Motor neuron (in vitro differentiated cells): ENCODE measurements around the gene RBM11. TPM values are rescaled to one million over a fixed set of nuclear protein-coding genes. Genes with fewer than 3 reads are reported as not detected.
"Not testable (repeated sequence)": the region's sequence is repeated elsewhere in the genome, so short reads cannot be mapped to it uniquely, and the experiment has no call there.

Experiments used
- ATAC-seq, 8 experiments: fragments of 200-7000 bp; cut with Tn5 transposase; replicated peaks in 6 of 8; 2 replicates each; pipeline ENCODE4 v1.8.0; 2021; ENCODE audit warnings: mild to moderate bottlenecking in 8 of 8, moderate library complexity in 8 of 8
- H3K27ac ChIP-seq, 2 donors: fragments of 250-450 bp; sonication (Bioruptor Pico); 2 replicates each; pipeline ENCODE4 v1.9.0; 2021; ENCODE audit warnings: antibody characterized with exemption in 2 of 2, mild to moderate bottlenecking in 2 of 2, moderate library complexity in 1 of 2
- H3K4me1 ChIP-seq, 2 donors: fragments of 250-450 bp; sonication (Bioruptor Pico); replicated peaks in 1 of 2; 2 replicates each; pipeline ENCODE4 v1.6.1; 2021; ENCODE audit warnings: antibody characterized with exemption in 2 of 2, mild to moderate bottlenecking in 2 of 2, moderate library complexity in 1 of 2
- H3K4me3 ChIP-seq, 5 donors: fragments of 250-450 bp; sonication (Bioruptor Pico); 2 replicates each; pipeline ENCODE4 v1.9.0; 2021; ENCODE audit warnings: antibody characterized with exemption in 5 of 5, mild to moderate bottlenecking in 5 of 5, moderate library complexity in 4 of 5
- WGBS, 10 experiments: fragments of 450-650 bp; shearing (Covaris generic); methylation state at CpG; one replicate each; pipeline ENCODE4 v1.0.0; 2022; 5-methylcytosine and 5-hydroxymethylcytosine counted together
- in situ Hi-C, 9 experiments: fragments of 400-800 bp; cut with MboI; loops; one replicate each; pipeline ENCODE4 v1.15.0; 2021; ENCODE audit warnings: low sequenced_read_pairs in 9 of 9, low pct_unique_long_range_greater_than_20kb in 2 of 9; ENCODE audit not compliant: unreplicated experiment in 9 of 9
- total RNA-seq, 8 experiments: library from RNA; unstranded; fragments of 300-600 nt; gene quantifications; 2 replicates each; pipeline versions ENCODE4 v1.2.3 to v1.2.4, GENCODE V29; 2022

The RBM11 gene
- total RNA-seq, result 10 to 100 TPM in 3 of 8 experiments, 1 to 10 TPM in 2, under 1 TPM in 2, not detected in 1; 0.20 to 13.0 (median 5.8) TPM

GRCh38 chr21:14215971-14216641 is at the start of gene RBM11:
Gene RBM11 (plus strand): TSS chr21:14216157. CDS start chr21:14216187, 30 bp downstream.
- 0 to 20% (median 2%) methylated on average over 1 to 26 of the region's 55 CpGs; no CpG with 5 or more reads in 3 of the 10 experiments for WGBS, 10 experiments
- in situ Hi-C loops, result no loop called here
- peak within 1 kb of the TSS; percentile 49 to 80 (median 68) for H3K4me3 ChIP-seq
- H3K27ac ChIP-seq, result no peak within 1 kb of the TSS
- ATAC-seq, result peak; percentile 95 to 99 (median 97)
- no peaks in the 10 kb centered on the region for H3K4me1 ChIP-seq

GRCh38 chr21:14166463-14167223 is 49.3 kb upstream of the RBM11 start:
- ATAC-seq, H3K4me3 ChIP-seq, in situ Hi-C loops, H3K4me1 ChIP-seq, H3K27ac ChIP-seq: not testable (repeated sequence)
- 56 to 90% (median 70%) methylated on average over 2 to 8 of the region's 16 CpGs; no CpG with 5 or more reads in 2 of the 10 experiments for WGBS, 10 experiments

- H3K4me1 ChIP-seq, result no peaks in the 10 kb centered on the region
- no peak overlapping the region for H3K27ac ChIP-seq
- ATAC-seq, result no peak
- in situ Hi-C loops, result no loop called here
- H3K4me3 ChIP-seq, result no peak overlapping the region
Measured at GRCh38 chr21:14206222-14206621, 9.7 kb upstream of the RBM11 start.

- in situ Hi-C loops, result no loop called here
- Histone ChIP-seq H3K4me1 (no peaks in the 10 kb centered on the region), H3K4me3 (no peak within 1 kb of the TSS), H3K27ac (no peak within 1 kb of the TSS)
- no peak for ATAC-seq
- 0 to 100% (median 83%) methylated on average over 1 of the region's 1 CpG; no CpG with 5 or more reads in 1 of the 10 experiments for WGBS, 10 experiments
Measured at GRCh38 chr21:14210738-14211137, 5.2 kb upstream of the RBM11 start, which contains the start of gene LIPI. Gene LIPI (minus strand): TSS chr21:14210955. CDS start chr21:14210845, 110 bp downstream.

- H3K4me1 ChIP-seq, result no peaks in the 10 kb centered on the region
- H3K27ac ChIP-seq, result no peak overlapping the region
- in situ Hi-C loops, result no loop called here
Measured at GRCh38 chr21:14213164-14213563, 2.8 kb upstream of the RBM11 start.

GRCh38 chr21:14223365-14223764 is 7.4 kb downstream of the RBM11 start:
- WGBS, 10 experiments, result 0 to 100% (median 83%) methylated on average over 1 of the region's 1 CpG; no CpG with 5 or more reads in 3 of the 10 experiments

More at GRCh38 chr21:14213164-14213563, 2.8 kb upstream of the RBM11 start:
- no peak for ATAC-seq
- H3K4me3 ChIP-seq, result no peak overlapping the region

GRCh38 chr21:14229399-14229798 is 13.4 kb downstream of the RBM11 start:
- WGBS, 10 experiments, result 71% methylated on average over 1 of the region's 1 CpG; no CpG with 5 or more reads in 9 of the 10 experiments
- Histone ChIP-seq H3K4me3 (no peak overlapping the region), H3K27ac (no peak overlapping the region), H3K4me1 (no peaks in the 10 kb centered on the region)
- ATAC-seq, result no peak
- in situ Hi-C loops, result no loop called here

More at GRCh38 chr21:14223365-14223764, 7.4 kb downstream of the RBM11 start:
- in situ Hi-C loops, result no loop called here
- no peaks in the 10 kb centered on the region for H3K4me1 ChIP-seq
- no peak overlapping the region for H3K4me3 ChIP-seq
- ATAC-seq, result no peak
- H3K27ac ChIP-seq, result no peak overlapping the region

GRCh38 chr21:14235101-14235500 is 19.1 kb downstream of the RBM11 start:
- in situ Hi-C loops, result no loop called here
- H3K4me3 ChIP-seq, result no peak overlapping the region
- WGBS, 10 experiments, result 0 to 93% (median 80%) methylated on average over 1 to 5 of the region's 5 CpGs; no CpG with 5 or more reads in 1 of the 10 experiments

GRCh38 chr21:14236180-14236579 is 20.2 kb downstream of the RBM11 start:
- H3K4me1 ChIP-seq, result no peaks in the 10 kb centered on the region
- H3K4me3 ChIP-seq, result no peak overlapping the region
- 0 to 84% (median 27%) methylated on average over 1 to 3 of the region's 3 CpGs for WGBS, 10 experiments
- H3K27ac ChIP-seq, result no peak overlapping the region
- no peak for ATAC-seq
- in situ Hi-C loops, result no loop called here

More at GRCh38 chr21:14235101-14235500, 19.1 kb downstream of the RBM11 start:
- Histone ChIP-seq H3K27ac (no peak overlapping the region), H3K4me1 (no peaks in the 10 kb centered on the region)
- ATAC-seq, result no peak

- Histone ChIP-seq H3K4me1 (peaks cover 3 to 6% of the 10 kb centered on the region in 2 donors), H3K4me3 (no peak overlapping the region), H3K27ac (no peak overlapping the region)
- WGBS, 10 experiments, result 7 to 100% (median 79%) methylated on average over 1 to 2 of the region's 2 CpGs
- in situ Hi-C loops, result no loop called here
- ATAC-seq, result no peak
Measured at GRCh38 chr21:14239281-14239680, 23.3 kb downstream of the RBM11 start.

GRCh38 chr21:14241297-14241696 is 25.3 kb downstream of the RBM11 start:
- no peak for ATAC-seq
- WGBS, 10 experiments, result 0 to 100% (median 60%) methylated on average over 1 to 2 of the region's 2 CpGs; no CpG with 5 or more reads in 3 of the 10 experiments
- in situ Hi-C loops, result no loop called here
- H3K4me1 ChIP-seq, result peaks cover 3 to 6% of the 10 kb centered on the region in 2 donors
- no peak overlapping the region for H3K27ac ChIP-seq
- no peak overlapping the region for H3K4me3 ChIP-seq

GRCh38 chr21:14243461-14243860 is 27.5 kb downstream of the RBM11 start:
- WGBS, 10 experiments, result 0 to 62% (median 7%) methylated on average over 1 of the region's 1 CpG; no CpG with 5 or more reads in 2 of the 10 experiments
- ATAC-seq, result peak in 1 of 8 experiments; percentile 12
- in situ Hi-C loops, result no loop called here

GRCh38 chr21:14243874-14244273 is 27.9 kb downstream of the RBM11 start:
- WGBS, 10 experiments, result 0 to 56% (median 22%) methylated on average over 1 to 2 of the region's 2 CpGs; no CpG with 5 or more reads in 2 of the 10 experiments
- Histone ChIP-seq H3K27ac (no peak overlapping the region), H3K4me3 (no peak overlapping the region), H3K4me1 (peaks cover 3 to 6% of the 10 kb centered on the region in 2 donors)
- ATAC-seq, result peak in 6 of 8 experiments; percentile 63 to 98 (median 79)
- in situ Hi-C loops, result no loop called here

More at GRCh38 chr21:14243461-14243860, 27.5 kb downstream of the RBM11 start:
- peaks cover 3 to 6% of the 10 kb centered on the region in 2 donors for H3K4me1 ChIP-seq
- H3K27ac ChIP-seq, result no peak overlapping the region
- H3K4me3 ChIP-seq, result no peak overlapping the region
